NCI-H1436 (cell line): ENCODE results near the gene TRIM63.

ENCODE experiments used
- DNase-seq: peaks from one replicate; lab custom pipeline; 2025; lab: John Stamatoyannopoulos, UW

The TRIM63 gene

GRCh38 chr1:26034504-26035202 lies 32.8 kb downstream of the TRIM63 start:
- no peak for DNase-seq

GRCh38 chr1:26032656-26033357 lies 34.6 kb downstream of the TRIM63 start:
- DNase-seq: no peak

GRCh38 chr1:26031611-26032220 lies 35.7 kb downstream of the TRIM63 start:
- no peak for DNase-seq

- DNase-seq: no peak
Observed at GRCh38 chr1:26031196-26031595, 36.2 kb downstream of the TRIM63 start.

GRCh38 chr1:26029864-26030481 lies 37.5 kb downstream of the TRIM63 start:
- DNase-seq: no peak

- no peak for DNase-seq
Observed at GRCh38 chr1:26029054-26029863, 38.2 kb downstream of the TRIM63 start.

GRCh38 chr1:26028490-26028980 lies 38.9 kb downstream of the TRIM63 start:
- no peak for DNase-seq

- DNase-seq: no peak
Observed at GRCh38 chr1:26027716-26028489, 39.5 kb downstream of the TRIM63 start.

- DNase-seq: no peak
Observed at GRCh38 chr1:26025517-26025916, 41.9 kb downstream of the TRIM63 start.

GRCh38 chr1:26025060-26025459 lies 42.4 kb downstream of the TRIM63 start:
- DNase-seq: no peak

GRCh38 chr1:26023826-26024225 lies 43.6 kb downstream of the TRIM63 start:
- DNase-seq: no peak

- no peak for DNase-seq
Observed at GRCh38 chr1:26023009-26023408, 44.4 kb downstream of the TRIM63 start.

- no peak for DNase-seq
Observed at GRCh38 chr1:26022404-26022779, 45.0 kb downstream of the TRIM63 start.

- no peak for DNase-seq
Observed at GRCh38 chr1:26021647-26022403, 45.6 kb downstream of the TRIM63 start, which contains the start of gene EXTL1. EXTL1 (plus strand) TSS chr1:26021775; CDS start chr1:26022647, 872 bp downstream.

GRCh38 chr1:26020941-26021646 lies 46.3 kb downstream of the TRIM63 start:
- DNase-seq: no peak

GRCh38 chr1:26020330-26020768 lies 47.1 kb downstream of the TRIM63 start:
- DNase-seq: no peak

GRCh38 chr1:26019641-26020315 lies 47.7 kb downstream of the TRIM63 start:
- DNase-seq: no peak

- no peak for DNase-seq
Observed at GRCh38 chr1:26017606-26018005, 49.8 kb downstream of the TRIM63 start.
